Astrocyte of the hippocampus (primary cell): ENCODE data around the gene DCTN4.
"Not testable (repeated sequence)": the region's sequence is repeated elsewhere in the genome, so short reads cannot be mapped to it uniquely, and the experiment has no call there.

ENCODE experiments used
- DNase-seq: peaks from one replicate; pipeline ENCODE4 v3.0.0; 2011; ENCODE audit warnings: low read depth, low spot score

Gene DCTN4

DNA sequence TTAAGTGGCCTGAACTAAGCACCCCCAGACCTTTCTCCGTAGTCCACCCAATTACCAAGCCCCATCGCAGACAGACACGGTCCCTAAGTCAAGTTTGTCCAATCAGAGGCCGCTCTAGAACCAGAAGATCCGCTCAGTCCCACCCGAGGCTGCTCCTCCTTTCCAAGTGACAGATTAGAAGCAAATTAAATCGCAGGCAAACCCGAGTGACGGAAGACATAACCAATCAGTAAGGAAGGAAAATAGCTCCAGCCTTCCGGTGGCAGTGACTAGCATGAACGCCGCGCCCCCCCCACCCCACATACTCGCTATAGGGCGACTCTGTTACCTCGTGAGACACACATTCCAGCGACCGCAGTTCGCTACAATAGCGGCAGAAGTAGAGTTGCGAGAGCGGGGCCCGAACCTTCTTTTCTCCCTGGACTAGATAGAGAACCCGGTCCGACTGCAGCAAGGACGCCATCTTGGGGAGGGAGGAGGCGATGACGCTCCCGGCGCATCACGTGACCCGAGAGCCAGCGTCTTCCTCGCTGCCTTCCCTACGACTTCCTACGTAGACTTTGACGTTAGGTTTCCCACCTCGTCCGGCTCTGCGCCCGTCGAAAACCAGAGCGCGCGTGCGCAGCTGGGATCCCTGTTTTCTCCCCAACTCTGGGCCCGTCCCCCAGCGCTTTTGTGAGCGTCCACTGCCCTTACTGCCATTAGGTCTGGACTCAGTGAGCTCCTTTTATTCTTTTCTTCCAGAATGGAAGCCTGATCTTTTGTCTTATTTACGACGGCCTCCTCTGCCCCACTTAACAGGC, at the start of gene DCTN4:
Gene DCTN4 (minus strand): TSS at position 487 of the 803 bp plus-strand sequence. CDS start 24 bp downstream, at position 463.
- DNase-seq, result peak; percentile 99

DNA sequence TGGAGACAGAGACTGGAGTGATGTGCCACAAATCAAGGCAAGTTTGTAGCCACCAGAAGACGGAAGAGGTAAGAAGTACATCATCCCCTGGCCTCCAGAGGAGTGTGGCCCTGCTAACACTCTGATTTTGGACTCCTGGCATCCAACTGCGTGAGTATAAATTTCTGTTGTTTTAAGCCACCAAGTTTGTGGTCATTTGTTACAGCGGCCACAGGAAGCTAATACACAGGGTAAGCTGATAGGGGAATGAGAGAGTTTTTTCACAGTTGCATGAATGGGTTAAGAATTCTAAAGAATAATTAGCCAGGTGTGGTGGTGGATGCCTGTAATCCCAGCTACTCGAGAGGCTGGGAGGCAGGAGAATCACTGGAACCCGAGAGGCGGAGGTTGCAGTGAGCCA, 45.6 kb upstream of the DCTN4 start:
- no peak for DNase-seq

DNA sequence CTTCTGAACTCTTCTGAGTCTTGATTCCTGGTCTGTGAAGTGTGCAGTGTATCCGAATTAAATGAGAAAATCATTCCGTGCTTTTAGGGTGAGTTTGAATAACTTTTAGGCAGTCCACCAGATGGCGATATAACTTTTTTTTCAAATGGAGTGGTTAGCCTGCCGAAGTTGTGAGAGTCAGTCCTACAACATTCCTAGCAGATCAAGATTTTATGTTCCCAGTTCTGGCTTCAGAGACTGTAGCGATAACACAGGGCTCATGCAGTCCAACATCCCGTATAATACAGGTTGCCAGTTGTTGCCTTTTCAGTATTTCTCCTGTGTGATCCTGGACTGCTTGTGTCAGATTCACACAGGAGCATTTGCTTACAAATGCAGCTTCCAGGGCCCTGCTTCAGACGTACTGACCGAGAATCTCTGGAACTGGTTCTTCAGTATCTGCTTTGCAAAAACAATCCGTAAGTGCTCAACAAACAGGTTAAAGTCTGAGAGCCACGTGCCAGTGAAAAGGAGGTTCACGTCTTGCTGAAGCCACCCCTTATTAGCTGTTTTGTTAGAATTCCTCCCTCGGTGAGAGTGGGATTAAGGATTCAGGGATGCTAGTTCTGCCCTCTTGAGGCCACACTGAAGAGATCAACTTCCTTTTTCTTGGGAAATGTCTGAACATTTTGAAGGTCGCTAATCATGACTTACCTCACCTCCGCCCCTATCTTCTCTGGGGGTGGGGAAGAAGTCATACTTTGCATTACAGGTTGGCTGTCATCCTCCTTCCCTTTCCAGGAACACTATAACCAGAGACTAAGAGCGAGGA, 42.5 kb upstream of the DCTN4 start:
- peak; percentile 81 for DNase-seq

DNA sequence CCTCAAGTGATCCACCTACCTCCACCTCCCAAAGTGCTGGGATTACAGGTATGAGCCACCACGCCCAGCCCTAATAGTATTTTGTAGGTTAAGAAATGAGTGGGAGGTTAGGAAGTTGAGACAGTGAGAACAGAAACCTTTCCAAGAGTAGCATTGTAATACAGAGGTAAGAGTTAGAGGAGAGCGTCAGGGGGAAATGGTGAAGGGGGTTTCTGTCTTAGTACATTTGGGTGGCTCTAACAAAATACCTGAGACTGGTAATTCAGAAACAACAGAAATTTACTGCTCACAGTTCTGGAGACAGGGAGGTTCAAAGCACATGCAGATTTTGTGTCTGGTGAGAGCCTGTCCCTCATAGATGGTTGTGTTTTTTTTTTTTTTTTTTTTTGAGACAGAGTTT, 38.6 kb upstream of the DCTN4 start:
- DNase-seq, result no peak

DNA sequence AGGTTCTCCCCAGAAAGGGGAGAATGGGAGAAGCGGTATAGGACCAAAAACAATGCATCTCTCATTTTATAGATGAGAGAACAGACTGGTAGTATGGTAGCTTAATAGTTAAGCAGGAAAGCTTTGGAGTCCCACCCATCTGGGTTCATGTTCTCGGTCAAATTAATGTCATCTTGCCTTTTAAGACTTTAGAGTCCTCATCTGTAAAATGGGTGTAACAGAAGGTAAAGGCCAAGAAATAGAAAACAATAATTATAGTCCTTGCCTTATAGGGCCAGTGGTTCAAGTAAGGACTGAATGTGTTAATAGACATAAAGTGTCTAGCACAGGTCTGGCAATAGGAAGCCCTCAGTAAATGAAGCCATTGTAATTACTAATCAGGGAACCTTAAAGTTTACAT, 36.1 kb upstream of the DCTN4 start:
- DNase-seq, result no peak

DNA sequence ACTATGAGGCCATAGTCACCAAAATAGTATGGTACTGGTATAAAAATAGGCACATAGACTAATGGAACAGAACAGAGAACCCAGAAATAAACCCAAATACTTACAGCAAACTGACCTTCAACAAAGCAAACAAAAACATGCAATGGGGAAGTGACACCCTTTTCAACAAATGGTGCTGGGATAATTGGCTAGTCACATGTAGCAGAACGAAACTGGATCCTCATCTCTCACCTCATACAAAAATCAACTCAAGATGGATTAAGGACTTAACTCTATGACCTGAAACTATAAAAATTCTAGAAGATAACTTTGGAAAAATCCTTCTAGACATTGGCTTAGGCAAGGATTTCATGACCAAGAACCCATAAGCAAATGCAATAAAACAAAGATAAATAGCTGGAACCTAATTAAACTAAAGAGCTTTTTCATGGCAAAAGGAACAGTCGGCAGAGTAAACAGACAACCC, 34.6 kb upstream of the DCTN4 start:
- not testable (repeated sequence) for DNase-seq

DNA sequence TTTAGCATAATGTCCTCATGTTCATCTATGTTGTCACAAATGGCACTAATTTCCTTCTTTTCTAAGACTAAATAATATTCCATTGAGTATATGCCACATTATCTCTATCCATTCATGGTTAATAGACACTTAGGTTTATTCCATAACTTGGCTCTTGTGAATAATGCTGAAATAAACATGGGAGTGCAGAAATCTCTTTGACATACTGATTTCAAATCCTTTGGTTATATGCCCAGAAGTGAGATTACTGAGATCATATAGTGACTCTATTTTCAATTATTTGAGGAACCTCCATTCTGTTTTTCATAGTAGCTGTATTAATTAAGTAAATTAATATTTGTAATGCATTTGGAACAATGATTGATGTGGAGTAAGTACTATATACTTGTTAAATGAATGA, 32.7 kb upstream of the DCTN4 start:
- DNase-seq, result no peak

DNA sequence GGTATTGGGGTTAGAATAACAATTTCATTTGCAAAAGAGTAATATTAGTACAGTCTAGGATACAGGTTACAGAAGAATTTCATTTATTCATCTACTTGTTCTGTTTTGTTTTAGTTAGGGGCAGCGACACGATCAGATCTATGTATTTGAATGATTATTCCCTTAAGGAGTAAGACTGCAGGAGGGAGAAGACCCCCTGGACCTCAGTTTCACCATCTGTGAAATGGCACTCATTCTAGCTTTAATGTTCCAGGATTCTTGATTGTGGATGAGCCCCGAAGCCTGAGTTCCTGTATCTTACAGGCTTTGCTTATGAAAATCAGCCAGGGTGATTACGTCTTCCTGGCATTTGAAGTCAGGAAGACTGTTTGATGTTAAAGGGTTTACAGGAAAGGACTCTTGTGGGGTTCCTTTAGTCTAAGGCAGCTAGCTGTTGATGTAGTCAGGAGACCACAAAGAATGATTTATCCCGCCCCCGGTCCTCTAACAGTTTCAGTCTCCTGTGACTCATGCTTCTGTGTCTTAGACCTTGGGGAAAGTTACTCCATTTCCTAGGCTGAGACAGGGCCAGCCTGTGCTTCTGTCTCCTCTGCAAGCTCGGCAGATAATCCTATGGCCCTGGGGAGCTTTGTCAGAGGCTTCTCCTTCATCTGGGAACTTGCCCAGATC, 31.3 kb upstream of the DCTN4 start:
- peak; percentile 96 for DNase-seq

DNA sequence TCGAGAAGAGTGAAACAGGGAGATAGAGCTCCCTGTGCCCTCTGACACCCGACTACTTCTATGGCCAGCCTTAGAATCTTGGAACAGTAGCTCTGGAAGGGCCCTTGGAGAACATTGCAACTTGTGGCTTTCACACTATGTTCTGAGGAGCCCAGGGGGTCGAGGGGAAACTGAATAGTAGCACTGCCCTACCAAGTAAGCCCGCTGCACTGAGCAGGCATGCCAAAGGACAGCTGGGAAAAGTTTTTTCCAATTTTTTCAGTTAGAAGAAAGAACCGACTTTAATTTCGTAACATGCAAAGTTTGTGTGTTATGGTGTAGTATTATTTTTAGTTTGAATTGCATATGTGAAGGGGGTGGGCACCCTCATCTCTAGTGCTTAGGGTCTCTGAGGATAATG, 30.6 kb upstream of the DCTN4 start:
- DNase-seq, result no peak

DNA sequence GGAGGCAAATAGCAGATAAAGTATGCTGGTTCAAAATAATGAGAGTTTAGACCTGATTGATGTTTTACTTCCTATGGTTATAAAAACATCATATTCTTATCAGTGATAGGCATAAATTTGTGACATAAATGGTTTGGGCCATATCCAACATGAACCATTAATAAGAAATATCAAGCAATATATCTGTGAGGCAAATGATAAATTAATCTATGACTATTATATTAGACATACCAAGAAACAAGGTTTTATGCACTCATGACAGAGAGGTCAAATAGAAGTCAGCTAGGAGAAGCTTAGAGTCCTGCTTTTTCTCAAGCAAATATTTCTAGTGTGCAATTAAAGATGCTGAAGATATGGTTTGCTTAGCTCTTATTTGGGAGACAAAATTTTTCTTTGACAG, 30.2 kb upstream of the DCTN4 start:
- DNase-seq, result no peak

DNA sequence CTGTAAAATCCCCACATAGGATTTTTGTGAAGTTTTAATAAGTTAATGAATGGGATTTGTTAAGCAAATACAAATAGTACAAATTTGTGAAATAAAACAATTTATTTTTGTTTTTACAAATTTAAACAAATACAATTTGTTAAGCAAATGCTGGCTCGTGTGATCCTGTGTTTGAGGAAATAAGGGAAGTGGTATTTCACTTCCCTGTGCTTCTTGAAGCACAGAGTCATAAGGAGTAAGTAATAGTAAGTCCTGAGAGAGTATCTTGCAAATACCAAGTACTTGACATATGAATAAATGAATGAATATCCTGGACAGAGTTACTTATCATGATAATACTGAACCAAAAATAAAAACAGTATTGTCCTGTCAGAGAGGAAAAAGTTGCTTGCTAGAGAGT, 28.8 kb upstream of the DCTN4 start:
- no peak for DNase-seq

DNA sequence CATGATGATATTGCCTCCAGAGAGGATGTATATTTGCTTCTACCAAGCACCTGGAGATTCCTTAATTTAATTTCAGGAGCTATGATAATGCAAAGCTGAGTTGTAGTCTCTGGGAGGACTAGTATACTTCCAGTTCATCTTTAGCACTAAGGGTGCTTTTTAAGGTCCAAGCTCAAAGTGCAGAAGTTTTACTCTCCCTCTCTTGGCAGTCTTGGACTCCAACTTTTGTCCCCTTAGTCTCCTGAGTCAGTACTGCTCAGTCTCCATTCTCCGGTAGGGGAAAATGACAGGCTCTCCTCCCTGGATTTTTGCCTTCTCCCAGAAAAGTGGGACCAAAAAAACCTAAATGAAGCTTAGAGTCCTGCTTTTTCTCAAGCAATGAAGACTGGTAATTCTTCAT, 28.1 kb upstream of the DCTN4 start:
- DNase-seq, result no peak

DNA sequence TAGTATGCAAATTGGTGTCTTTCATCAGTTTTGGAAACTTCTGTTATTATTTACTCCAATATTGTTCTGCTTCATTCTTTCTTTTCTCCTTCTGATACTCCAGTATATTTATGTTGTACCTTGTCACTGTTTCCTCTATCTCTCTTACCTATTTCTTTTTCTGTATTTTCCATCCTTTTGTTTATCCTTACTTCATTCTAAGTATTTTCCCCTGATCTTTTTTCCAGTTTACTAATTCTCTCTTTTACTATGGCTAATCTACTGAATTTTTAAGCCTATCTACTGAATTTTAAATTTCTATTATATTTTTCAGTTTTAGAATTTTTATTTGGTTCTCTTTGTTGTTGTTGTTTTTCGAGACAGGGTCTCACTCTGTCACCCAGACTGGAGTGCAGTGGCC, 27.1 kb upstream of the DCTN4 start:
- no peak for DNase-seq

DNA sequence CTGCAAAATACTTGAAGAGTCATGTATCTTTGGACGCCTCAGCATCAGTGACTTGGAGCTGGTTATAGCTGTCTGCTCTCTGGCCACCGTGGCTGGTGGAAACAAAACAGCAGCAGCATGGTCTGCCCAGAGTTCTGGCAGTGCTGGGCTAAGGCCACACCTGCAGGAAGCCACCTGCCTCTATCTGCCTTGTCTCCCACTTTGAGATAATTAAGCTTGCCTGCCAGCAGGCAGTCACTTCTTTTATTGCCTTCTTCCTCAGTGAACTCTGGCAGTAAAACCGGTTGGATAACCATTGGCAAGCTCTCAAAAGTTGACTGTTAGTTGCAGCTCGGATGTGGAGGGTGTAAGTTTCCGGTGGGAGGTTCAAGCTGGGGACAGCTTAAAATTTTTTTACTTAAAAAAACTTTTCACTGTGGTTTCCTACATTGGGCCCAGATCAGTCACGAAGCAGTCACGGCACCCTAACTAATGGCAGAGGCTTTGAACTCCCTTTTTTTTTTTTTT, 24.7 kb upstream of the DCTN4 start:
- peak; percentile 87 for DNase-seq

DNA sequence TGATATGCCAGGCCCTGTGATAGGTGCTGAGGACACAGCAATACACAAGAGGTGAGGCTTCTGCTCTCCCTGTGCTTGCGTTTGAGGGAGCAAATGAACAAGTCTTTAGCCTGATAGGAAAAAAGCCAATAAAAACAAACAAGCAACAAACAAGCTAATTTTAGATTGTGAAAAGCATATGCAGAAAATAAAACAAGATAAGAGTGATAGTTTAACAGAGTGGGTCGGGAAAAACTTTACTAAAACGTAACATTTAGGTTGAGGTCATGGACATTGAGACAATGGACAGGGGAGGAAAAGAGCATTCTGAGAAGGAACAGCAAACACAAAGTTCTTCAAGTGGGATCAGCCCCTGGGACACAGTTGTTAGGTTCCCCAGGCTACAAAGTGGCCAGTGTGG, 24.0 kb upstream of the DCTN4 start:
- DNase-seq, result no peak

DNA sequence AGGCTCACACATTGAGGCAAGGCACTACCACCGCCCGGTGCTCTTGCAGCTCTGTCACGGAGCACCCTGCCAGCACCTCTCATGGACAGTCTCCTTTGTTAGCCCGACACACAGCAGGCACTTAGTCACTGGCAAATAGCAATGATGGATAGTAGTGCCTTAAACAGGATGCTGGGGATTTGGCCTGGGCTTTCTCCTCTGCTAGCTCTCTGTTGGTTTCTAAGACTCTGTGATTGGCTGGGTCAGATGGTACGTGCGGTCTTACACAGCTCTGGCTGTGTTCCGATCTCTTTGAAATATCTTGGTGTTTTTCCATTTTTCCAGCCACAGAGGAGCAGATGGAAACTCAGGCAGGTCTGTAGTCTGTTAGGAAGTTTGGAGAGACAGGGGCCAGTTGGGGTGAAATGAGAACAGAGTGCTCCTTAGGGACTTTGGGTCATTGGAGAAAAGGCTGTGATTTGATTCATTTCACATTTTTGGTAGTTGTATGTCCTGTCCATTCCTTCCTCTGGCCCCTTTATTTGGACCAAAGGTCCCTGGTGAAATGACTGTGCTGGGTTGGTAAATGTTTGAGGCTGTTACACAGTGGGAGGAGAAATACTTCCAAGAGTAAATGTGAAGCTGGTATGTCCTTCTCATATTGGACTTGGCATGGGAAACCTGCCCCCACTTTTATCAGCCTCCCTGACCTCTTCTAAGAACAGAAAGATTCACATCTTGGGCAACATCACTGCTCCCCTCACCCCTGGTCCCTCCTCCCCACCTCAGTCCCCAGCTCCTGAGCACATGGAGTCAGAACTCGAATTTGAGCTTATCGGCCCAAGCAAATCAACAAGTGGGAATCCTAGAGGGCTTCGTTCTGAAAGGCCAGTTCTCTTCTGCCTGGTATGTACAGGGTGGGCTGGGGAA, 23.1 kb upstream of the DCTN4 start:
- peak; percentile 86 for DNase-seq

DNA sequence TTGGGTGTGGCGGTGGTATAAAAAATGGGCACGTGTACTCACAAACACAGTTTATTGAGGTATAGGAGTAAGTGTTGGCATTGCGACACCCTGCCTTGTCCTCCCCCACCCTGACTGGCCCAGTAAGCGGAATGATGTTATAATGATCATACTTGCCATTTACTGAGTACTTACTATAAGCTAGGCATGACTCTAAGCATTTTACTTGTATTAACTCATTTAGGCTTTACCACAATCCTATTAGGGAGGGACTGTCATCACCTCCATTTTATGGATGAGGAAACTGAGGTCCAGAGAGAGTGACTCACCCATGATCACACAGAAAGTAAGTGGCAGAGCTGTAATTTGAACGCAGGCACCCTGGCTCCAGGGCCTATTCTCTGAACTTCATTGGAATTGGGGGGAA, 22.0 kb upstream of the DCTN4 start:
- no peak for DNase-seq

DNA sequence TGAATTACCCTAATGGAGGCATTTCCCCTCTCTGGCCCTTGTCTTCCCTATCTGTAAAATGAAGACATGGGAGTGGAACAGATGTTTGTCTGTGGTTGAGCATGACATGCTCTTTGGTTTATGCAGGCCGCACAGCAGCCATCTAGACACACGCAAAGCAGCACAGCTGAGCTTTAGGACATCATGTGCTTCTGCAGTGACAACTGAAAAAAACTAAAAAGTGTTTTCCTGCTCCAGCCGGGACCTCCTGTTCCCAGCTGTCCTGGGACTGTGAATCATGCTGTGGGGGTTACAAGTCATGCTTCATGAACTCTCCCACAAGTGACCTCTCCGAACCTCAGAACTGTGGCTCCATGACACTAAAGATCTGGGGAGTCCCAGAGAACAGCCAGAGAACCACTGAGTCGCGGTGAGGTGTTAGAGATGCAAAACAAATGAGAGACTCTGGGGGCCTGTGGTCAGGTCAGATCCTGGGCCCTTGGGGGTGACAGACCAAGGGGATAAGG, 21.4 kb upstream of the DCTN4 start:
- peak; percentile 15 for DNase-seq

DNA sequence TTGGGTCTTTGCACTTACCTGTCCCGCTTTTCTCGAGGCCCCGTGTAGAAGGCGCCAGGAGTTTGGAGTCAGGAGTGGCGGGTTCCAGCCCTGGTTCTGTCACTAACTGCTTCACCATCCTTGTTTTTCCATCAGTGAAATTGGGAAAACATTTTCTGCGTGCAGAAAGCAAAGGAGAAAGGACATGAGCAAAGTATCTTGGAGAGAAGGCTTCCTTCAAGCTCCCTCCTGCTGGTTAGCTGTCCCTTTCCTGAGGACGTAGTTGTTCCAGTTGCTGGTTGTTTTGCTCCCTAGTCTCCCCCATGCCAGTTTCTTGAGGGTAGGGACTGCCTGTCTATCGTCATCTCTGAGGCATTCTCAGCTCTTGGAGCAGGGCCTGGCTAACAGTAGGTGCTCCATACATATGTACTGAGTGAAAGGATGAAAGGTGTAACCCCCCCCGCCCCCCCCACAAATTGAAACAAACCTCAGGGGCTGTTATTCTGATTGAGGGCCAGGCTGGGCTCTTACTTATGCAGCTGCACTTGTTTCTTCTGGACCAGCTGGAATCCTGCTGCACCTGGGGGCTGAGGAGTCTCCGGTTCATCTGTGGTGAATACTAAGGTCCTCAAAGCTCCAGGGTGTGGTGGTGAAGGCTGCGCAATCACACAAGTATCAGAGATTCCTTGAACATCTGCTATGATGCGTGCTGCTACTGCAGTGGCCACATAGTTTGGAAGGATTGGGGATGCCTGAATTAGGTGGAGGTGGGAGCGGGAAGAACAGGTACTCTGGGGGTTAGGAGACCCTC, 20.8 kb upstream of the DCTN4 start:
- no peak for DNase-seq
